HG03175 (cell line): ENCODE results near the gene CDK17.
"Not testable (repeated sequence)": the region's sequence is repeated elsewhere in the genome, so short reads cannot be mapped to it uniquely, and the experiment has no call there.

Experiments
- ATAC-seq: cut with Tn5 transposase; IDR thresholded peaks from one replicate; pipeline ENCODE4 v1.9.1; 2021; ENCODE audit warnings: mild to moderate bottlenecking, moderate library complexity; ENCODE audit not compliant: unreplicated experiment

Gene CDK17

DNA sequence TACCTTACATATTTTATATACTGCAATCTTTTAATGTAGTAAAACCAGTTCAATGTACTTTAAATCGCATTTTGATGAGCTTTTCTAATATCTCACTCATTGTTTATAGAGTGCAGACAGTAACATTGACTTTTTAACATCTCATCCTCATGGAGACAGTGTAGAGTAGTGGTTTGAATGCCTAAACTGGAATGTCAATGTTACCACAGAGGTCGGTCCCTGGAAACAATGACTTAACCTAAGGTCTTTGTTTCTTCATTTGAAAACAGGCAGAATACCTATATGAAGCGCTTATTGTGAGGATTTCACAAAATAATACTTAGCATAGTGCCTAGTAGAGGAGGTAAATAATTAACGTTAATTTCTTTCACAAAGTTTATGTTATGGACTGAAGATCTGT lies 5.0 kb downstream of the CDK17 start:
- ATAC-seq = no peak

DNA sequence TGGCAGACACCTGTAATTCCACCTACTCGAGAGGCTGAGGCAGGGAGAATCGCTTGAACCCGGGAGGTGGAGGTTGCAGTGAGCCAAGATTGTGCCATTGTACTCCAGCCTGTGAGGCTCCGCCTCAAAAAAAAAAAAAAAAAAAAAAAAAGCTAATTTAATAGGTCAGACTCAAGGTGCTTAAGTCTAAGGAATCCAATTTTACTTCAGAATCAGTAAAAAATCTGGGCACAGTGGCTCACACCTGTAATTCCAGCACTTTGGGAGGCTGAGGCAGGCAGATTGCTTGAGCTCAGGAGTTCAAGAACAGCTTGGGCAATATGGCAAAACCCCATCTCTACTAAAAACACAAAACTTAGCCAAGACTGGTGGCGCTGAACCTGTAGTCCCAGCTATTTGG lies 7.0 kb downstream of the CDK17 start:
- not testable (repeated sequence) for ATAC-seq

DNA sequence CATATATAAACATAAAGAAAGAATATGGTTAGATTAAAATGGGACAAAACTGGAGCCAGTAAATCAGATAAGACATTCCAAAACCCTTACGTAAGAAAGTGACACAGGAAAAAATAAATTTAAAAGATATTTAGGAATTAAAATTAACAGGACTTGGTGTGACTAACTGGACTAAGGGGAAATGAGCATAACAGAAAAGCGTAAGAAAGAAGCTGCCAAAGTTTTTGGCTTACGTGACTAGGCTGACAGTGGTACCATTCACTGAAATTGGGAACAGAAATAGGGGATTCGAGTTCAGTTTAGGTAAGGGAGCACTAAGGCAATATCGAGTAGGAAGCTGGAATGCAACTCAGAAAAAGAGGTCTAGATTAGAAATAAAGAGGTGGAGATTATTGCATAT lies 7.8 kb downstream of the CDK17 start:
- no peak for ATAC-seq

DNA sequence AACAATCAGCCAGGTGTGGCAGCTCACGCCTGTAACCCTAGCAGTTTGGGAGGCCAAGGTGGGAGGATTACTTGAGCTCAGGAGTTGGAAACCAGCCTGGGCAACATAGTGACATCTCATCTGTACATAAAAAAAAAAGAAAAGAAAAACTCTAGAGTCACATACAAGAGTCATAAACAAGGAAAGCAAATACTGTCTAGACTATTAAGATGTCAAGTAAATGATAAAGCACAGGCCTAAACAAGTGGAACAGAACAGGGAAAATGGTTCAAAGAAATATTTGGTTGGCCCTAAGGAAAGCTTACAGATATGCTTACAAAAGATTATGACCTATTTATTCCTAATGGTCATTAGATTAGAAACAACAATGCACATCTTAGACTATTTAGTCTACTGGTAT lies 12.3 kb downstream of the CDK17 start:
- ATAC-seq = no peak

DNA sequence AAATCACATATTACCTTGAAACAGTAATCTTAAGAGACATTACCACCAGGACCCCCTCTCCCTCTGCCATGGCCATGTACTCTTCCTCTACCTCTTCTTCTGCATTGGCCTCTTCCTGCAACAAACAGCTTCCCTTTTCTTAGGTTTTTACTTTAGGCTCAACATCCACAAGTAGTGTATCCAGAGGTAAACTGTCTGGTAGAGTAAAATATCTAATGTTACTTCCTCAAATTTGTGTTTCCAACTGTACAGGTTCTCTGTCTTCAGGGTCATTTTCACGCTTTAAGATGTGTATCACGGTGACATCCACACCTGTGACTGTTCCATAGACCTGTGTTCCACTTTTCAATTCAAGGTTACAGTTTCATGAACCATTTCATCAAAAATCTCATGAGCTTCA lies 13.4 kb downstream of the CDK17 start:
- ATAC-seq = no peak

DNA sequence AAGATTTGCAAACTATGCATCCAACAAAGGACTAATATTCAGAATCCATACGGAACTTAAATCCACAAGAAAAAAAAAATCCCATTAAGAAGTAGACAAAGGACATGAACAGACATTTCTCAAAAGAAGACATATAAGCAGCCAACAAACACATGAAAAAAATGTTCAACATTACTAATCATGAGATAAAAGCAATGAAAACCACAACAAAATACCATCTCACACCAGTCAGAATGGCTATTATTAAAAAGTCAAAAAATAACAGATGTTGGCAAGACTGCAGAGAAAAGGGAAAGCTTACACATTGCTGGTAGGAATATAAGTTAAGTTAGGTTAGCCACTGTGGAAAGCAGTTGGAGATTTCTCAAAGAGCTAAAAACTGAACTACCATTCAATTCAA lies 16.2 kb downstream of the CDK17 start:
- no peak for ATAC-seq

DNA sequence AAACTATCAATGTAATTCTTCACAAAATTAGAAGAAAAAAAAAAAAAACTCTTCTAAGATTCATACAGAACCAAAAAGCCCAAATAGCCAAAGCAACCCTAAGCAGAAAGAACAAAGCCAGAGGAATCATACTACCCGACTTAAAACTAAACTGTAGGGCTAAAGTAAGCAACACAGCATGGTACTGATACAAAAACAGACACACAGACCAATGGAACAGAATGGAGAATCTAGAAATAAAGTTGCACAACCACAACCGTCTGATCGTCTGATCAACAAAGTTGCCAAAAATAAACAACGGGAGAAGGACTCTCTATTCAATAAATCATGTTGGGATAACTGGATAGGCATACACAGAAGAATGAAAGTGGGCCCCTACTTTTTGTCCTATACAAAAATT lies 16.9 kb downstream of the CDK17 start:
- ATAC-seq = no peak

DNA sequence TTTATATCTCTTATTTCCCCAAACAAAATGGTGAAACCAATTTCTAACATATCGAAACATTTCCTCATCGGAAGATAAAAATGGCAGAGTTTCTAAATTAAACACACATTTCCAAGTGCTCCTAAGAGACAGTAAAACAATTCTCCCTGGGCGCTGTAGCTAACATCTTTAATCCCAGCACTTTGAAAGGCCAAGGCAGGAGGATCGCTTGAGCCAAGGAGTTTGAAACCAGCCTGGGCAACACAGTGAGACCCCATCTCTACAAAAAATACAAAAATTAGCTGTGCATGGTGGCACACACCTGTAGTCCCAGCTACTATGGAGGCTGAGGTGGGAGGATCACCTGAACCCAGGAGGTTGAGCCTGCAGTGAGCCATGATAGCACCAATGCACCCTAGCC lies 20.5 kb downstream of the CDK17 start:
- not testable (repeated sequence) for ATAC-seq

DNA sequence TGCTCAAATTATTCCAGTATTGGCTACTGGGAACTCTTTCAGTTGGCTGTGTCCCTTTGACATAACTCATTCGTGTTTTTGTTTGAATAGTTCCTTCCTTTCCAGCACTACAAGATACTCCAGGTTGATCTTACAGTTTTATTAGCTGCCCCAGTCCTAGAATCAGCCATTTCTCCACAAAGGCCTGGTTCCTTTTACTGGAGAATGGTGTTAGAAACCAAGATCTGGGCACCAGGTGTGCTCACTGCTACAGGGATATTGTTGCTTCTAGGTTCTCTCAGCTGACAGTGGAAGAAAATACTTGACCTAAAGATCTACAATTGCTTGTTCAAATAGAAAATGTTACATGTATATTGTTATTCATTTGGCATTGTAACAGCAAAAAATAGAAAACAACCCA lies 21.9 kb downstream of the CDK17 start:
- ATAC-seq = no peak

DNA sequence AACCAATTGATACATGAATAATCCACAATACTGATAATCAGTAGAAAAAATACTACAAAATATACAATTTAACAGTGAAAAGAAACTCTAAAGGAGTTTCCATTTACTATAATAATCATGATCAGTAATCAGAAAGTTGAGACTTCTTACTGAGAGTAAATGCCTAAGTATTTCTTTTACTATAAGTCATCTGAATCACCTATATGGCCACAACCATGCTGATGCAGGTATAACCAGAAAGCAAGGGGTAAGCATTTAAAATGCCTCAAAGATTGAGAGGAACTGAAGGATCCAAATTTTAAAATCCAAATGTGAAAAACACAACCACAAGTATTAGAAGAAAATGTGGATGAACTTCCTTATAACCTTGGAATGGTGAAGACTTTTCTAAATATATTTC lies 23.4 kb downstream of the CDK17 start:
- ATAC-seq = no peak

DNA sequence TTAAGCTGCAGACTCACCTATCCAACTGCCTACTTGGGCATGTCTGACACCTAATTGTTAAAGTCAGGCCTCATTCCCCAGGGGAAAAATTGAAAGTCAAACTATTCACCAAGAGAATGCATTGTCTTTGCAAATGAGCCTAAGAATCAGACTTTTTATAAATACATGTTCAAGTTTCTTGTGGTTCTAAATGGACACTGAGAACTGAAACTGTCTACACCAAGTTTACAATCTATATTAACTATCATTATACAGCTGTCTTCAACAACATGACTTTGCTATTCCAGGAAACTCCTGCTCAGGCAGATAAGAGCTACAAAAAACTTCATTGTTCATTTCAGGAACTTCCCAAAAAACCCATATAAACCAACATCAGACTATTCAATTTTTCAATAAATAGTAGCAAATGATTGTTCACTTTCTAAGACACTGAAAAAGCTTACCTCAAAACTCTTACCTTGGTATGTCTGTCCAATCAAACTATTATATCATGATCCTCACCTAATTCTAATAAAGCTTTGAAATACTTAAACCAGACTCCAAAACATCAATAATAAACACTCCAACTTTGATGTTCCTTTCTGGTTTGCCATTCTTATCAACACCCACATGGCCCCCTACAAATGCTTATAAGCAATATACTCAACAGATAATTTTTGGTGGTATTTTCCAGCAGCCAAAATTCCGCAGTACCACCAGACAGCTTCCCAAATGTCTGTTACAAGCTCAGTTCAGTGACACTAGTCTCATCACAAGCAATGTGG lies 24.2 kb downstream of the CDK17 start:
- ATAC-seq = peak; percentile 47

DNA sequence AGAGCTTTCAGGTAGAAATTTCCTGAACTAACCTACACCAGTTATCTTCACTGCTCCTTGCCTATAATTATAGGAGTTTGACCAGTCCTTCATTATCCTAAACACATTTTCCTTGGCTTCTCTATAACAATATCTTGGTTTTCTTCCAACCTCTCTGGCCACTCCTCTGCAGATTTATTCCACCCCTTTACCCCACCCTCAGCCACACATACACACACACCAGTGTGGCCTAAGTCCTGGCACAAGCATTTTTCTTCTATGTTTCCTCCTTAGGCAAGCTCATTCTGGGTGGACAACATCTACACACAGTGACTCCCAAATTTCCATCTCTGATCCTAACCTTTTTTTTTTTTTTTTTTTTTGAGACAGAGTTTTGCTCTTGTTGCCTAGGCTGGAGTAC lies 25.1 kb downstream of the CDK17 start:
- ATAC-seq = no peak

DNA sequence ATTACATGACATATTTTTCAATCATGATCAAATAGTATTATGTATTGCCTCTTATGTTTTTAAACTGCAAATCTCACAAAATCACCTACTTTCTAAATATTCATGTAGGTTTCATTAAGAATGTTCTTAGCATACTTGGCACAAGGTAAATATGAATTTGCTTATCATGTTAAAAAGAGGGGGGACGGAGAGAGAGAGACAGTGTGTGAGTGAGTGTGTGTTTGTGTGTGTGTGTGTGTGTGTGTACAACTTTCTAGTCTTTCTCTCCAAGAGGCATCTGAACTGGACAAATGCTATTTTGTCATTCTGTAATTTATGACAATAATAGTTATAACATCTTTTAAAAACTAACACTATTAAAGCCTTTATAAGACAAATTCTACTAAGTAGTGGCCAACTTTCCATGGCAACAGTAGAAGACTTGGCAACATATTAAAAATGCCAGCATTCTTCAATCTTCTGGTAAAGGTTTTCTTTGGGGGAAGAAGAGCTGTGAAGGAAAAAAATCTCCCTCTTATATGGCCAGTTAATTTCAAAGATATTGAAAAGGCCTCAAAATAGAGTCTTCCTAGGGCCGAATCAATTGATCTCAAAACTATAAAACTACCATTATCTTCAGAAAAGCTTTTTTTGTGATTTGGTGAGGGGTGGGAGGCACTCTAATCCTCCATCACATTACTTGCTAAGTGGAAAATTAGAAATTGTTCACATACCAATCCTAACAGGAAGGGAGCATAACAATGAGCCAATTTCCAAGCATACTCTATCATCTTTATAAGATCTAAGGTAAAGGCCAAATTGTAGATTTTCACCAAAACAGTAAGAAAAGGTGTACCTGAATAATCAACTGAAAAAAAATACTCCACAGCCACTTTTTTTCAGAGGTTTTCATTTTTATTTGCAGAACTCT lies 28.2 kb downstream of the CDK17 start:
- no peak for ATAC-seq

DNA sequence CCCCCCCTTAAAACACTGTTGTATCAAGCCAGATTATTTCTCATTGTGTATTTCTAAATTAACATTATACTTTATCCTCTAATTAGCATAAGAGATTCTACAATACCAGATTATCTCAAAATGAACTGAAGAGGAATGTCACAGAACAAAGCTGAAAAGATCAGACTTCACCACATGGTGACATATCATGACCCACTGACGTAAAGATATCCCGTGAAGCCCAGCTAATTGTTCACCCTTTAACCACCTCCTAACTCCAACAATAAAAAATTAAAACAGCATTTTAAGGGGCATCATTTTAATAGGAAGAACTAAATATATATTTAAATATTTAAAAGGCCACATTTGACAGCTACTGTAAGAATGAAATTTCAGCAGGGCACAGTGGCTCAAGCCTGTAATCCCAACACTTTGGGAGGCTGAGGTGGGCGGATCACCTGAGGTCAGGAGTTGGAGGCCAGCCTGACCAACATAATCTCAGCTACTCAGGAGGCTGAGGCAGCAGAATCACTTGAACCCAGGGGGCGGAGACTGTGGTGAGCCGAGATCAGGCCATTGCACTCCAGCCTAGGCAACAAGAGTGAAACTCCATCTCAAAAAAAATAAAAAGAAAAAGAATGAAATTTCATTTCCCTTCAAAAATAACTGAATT lies 29.0 kb downstream of the CDK17 start:
- no peak for ATAC-seq

DNA sequence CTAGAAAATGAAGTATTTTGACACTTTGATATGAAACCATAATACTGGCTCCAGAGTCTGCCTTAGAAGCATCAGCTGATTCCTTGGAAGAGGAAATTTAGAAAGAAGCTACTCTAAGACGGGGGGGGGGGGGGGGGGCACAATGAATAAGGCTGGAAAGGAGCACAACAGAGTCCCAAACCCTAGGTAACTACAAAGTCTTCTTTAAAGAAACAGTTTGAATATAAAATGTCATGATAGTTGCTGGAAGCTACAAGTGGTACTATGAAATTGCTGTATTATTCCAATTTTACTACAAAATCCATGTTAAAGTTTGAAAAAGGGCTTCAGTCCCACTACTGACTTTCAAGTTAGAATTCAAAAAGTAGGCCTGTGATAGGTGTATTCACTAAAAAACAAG lies 31.6 kb downstream of the CDK17 start:
- no peak for ATAC-seq

DNA sequence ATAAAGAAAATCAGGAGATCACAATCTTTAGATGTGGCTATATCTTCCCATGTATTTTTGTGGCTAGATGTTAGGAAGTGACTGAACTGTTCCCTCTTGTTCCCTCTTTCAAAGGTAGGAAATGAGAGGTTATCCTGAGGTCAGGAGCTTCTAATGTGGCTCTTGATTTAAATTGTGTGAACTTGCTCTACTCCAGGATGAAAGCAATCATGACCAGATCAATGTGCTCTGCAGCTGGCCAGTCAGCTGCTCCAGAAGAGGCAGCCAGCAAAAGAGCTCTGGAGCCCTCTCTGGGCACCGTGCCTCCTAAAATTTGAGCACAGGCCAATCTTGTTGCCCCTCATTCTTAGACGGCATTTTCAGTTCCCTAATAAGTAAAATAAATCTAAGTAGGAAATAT lies 32.0 kb downstream of the CDK17 start:
- ATAC-seq = no peak

DNA sequence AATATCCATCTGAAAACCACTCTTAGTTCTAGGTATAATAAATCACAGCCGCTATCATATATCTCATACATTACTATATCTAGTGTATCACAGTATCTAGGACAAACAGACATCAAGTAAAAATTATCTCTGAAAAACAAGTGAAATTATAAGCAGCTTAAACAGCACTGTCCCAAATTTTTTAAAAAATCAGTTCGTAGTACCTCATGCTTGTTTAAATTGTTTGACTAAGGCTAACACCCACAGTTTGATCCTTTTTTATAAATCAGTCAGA lies 33.9 kb downstream of the CDK17 start:
- ATAC-seq = no peak

DNA sequence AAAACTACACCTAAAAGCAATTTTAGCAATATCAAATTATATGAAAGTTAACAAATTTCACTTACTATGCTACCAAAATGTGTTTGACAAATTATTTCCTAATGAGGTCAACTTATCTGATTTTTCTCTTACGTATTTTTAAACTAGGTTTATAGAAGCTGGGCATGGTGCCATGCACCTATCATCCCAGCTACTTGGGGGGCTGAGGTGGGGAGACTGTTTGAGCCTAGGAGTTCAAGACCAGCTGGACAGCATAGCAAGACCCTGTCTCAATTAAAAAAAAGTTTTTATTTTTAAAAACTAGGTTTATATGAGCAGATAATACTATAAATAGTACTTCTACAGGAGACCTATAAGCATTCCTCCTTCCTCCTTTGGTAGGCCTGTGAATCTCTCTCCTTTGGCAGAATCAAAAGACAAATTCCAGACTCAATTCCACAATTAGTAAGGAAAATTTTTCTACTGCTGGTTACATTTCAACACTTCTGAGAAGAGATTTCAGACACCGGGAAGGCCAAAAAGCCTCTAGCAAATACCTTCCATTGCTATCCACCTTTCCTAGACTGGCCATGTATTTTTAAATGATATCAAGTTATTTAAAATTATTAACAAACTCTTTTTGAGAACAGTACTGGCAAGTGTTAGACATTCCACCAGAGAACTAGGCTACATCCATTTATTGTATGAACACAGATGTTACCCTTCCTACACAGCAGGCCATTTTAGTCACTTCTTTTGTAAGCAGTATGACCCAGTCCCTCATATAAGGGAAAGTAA lies 34.4 kb downstream of the CDK17 start:
- ATAC-seq = no peak

DNA sequence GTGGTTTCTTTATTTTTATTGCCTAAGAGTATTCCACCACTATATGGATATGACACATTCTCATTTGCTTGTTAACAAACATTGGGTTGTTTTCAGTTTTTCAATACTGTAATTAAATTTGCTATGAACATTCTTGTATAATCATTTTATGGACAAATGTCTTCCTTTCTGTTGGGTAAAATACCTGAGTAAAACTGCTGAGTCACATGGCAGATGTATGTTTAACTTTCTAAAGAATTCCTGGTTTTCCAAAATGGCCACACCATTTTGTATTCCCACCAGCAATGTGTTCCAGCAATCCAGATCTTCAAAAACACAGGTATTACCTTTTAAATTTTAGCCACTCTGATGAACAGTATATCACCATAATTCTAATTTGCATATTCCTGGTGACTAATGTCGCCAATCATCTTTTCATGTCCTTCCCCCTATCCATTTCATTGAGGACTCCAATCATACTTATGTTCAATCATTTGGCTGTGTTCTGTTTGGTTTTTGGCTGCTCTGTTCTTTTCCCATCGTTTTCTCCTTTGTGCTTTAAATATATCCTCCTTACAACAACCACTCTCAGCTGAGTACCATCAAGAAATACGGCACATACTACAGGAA lies 36.0 kb downstream of the CDK17 start:
- no peak for ATAC-seq

DNA sequence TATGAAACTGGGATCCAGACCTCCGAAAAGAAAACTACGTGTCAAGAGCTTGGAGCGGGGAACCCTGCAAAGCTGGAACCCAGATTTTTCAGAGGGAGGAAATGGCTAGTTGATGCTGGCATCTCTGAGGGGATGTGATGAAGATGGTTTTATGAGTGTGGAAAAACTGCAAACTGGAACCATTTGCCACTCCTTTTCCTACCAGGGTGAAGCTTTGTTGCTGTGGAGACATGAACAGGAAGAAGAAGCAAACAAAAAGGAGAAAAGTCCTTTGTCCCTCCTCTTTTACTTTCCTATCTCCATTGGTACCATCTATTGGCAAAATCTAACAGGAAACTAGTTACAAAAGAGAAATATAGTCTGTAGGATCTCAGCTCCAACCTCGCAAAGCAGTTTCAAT lies 39.2 kb downstream of the CDK17 start:
- ATAC-seq = no peak

DNA sequence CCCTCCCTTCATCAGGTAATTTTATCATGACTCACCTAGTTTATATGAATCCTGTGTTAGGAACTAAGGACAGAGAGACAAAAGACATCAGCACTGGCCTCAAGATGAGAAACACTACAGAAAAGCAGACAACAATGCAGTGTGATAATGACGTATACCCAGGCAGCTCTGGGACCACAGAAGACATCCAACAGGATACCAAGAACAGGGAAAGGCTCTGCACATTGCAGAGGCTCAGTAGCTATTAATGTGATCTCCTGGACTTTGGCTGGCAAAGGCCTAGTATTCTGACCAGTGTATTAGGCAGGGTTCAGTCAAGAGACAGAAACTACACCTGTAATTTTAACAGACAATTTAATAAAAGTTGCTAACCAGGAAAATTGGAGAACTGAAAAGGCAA lies 39.7 kb downstream of the CDK17 start:
- no peak for ATAC-seq
